GM21528 (cell line): ENCODE measurements around the gene TMEM30A.

Experiments used
- ATAC-seq: cut with Tn5 transposase; IDR thresholded peaks from one replicate; pipeline ENCODE4 v1.9.1; 2021; ENCODE audit warnings: mild to moderate bottlenecking, moderate library complexity; ENCODE audit not compliant: unreplicated experiment, low FRiP score

The TMEM30A gene

DNA sequence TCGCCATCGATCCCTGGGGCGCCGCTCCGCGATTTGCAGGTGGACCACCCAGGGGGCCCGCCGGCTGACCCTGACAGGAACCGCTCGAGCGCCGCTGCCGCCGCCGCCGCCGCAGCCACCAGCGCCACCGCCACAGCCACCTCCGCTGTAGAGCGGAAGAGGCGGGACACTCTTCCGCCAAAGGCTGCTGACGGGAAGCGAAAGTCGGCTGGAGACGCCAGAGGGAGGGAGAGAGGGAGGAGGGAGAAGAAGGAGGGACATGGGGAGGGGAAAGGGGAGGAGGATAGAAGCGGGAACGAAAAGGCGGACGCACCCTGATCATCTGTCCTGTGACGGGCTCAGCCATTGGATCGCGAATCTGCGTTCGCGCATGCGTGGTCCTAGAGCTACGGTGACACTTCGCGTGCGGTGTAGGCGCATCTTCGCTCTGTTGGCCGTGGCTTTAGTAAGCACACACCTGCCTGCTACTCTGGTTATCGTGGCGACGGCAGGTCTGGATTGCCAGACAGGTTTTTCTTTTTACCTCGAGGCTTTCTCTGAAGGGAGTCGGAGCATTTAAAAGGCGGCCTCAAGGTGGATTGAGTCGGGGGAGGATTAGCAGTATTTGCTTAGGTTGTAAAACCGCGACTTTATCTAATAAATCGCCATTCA lies at the start of gene TMEM30A:
TSS of gene TMEM30A (minus strand) at position 161 of the 651 bp plus-strand sequence. CDS start at position 7, 154 bp downstream.
- peak; percentile 88 for ATAC-seq

DNA sequence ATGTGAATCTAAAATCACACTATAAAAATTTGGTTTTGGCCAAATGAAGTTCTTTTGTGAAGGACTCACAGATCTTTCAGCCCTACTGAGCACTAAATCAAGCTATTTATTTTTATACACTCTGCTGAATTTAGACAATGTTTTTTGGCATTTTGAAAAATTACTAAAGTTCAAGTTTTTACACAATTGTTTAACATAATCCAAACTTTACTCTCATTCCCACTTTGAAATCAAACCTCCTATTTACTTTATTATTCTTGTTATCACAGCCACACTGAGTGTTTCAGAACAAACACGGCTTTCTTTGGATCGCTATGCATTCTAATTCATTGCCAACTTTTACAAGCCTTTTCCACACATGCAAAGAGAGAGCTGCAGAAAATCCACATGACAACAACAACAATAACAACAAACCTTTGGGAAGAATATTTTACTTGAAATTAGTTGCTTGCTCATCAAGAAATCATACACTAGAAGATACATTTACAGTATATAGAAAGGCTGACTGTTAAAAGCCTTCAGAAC lies 49.1 kb upstream of the TMEM30A start:
- no peak for ATAC-seq

DNA sequence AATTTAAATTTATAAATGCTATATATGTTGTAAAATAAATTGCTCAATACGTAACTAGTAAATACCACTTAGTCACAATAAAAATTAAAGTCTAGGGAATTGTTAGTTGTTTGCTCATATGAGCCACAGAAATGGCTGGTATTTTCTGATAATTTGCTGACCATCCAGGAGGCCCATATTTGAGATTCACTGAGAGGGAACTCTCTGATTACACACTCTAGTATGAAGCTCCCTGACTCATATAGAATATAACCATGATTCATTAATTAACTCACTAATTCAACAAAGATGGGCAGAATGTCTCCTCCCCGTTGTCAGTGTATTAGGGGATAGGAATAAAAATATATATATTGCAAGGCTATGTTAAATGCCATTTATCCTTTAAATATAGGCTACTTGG lies 46.6 kb upstream of the TMEM30A start:
- ATAC-seq = no peak

DNA sequence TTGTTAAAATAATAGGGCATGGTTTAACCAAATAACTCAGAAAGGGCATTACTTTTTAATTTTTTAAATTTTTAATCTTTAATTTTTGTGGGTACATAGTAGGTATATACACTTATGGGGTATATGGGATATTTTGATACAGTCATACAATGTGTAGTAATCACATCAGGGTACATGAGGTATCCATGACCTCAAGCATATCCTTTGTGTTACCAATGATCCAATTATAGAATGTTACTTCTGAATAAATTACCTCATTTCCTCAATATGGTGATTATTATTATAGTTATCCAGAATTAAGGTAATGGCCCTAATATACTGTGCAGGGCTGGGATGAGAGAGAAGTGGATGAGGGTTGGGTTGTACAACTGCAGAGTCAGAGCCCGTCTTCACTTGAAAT lies 45.1 kb upstream of the TMEM30A start:
- no peak for ATAC-seq

DNA sequence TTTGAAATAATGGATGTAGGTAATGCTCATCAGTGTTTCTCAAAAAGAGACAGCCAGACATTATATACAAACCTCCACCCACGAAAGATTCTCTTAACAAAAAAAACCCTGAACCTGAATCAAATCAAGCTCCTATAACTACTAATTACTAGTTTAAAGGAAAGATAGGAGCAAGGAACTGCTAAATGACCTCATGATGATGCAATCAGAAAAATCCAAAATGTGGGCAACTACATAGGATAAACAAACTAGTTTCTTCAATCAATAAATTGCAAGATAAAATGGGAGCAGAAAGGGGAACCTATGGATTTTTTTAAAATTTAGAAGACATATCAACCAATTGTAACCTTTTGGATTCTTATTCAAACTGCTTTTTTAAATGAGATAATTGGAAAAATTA lies 43.2 kb upstream of the TMEM30A start:
- no peak for ATAC-seq

DNA sequence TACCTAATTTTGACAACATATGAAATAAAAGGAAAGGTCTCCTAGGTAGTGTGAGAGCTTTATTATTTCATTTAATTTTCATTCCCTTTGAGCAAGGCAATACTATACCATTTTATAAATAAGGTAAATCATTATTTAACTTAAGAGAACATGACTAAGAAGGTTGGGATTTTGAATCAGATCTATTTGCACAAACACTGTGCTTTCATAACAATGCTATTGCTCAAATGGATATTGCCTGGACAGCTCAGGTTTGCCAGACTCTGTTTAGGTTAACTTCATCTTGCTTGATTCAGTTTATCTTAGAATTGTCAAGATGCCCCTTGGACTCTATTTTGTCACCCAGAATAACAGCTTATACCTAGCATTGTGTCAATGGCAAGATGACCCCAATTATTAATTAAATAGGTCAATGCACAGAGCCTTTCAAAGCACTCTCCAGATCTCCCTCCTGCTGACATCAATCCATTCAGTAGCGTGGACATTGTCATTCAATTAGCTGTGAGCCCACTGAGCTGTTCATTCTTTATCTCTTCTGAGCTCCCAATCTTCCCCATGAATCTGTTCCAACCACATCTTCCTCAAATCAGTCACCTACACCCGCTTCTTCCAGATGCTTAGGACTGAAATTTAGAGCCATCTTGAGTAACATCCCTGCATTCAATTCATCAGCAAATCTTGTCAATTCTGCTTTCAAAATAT lies 42.1 kb upstream of the TMEM30A start:
- no peak for ATAC-seq

DNA sequence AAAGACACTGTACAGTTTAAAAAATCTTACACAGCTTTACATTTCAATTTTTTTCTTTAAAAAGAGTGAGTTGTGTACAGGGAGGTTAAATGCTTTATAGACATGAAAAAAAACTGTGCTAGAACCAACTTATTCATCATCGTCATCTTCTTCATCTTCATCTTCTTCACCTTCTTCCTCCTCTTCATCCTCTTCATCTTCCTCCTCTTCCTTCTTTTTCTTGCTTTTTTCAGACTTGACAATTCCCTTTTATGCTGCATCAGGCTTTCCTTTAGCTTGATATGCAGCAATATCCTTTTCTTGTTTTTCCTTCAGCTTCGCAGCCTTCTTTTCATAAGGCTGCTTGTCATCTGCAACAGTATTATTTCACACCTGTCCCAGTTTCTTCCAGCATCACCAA lies 34.3 kb upstream of the TMEM30A start:
- no peak for ATAC-seq

DNA sequence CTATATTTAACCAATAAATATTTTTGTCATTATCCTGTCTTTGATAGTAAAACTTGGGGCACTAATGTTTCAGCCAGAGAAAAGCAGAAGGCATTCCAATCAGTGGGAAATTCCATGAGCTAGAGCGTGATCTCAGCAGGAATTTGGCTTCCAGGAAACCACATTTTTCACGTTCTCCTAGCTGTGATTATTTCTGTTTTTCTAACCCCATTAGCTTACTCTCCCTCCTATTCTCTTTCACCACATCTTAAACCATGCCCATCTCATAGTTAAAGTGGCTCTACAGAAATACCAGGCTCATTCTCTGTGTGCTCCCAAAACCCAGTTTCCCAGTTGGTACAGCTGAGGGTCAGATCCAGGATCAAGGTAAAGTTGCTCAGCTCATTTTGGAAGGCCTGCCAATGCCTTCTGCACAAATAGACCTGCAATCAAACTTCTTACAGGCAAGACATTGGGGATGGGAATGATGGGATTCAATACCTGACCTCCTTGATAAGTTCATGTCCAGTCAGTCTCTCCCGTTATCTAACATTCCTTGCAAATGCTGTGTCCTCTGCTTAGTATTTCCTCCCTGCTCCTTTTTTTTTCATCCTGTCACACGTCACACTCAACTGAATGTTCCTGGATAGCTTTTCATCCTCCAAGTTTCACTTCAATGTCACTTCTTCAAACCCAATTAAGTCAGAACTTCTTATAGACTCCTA lies 33.1 kb upstream of the TMEM30A start:
- ATAC-seq = no peak

- ATAC-seq = no peak
These were observed 31.4 kb upstream of the TMEM30A start for GRCh38 chr6:75315978-75316377.

DNA sequence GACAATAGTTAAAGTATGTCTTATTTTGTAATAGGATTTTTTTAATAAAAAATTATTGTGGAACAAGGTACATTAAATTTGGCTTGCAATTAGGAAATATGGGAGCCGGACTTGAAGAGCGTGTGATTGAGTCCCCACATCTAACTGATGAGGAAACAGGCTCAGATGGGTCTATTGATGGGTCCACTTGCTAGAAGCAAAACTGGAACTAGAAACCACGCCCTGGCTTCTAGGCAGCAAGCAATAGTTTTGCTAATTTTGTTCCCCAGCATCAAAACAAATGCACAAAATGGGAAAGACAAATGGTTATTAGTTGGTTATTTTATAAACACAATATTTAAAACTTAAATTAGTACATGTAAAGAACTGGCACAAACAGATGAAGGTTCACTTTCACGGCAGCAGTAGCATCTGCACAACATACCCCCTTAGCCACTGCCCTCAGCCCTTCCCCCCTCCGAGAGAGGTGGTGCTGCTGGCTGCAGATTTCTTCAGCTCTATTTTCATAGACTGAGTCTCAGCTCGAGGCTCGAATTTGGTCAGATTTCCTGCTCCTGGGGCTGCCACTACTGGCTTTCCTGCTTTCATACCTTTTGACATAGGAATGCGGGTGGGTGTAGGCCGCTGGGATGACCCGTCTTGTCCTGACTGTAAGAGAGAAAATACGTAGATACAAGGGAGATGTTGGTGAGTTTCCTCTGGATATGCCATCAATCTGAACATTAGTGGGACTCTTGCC lies 23.8 kb upstream of the TMEM30A start:
- no peak for ATAC-seq

- ATAC-seq = no peak
These were observed 22.9 kb upstream of the TMEM30A start for GRCh38 chr6:75307364-75308004.

DNA sequence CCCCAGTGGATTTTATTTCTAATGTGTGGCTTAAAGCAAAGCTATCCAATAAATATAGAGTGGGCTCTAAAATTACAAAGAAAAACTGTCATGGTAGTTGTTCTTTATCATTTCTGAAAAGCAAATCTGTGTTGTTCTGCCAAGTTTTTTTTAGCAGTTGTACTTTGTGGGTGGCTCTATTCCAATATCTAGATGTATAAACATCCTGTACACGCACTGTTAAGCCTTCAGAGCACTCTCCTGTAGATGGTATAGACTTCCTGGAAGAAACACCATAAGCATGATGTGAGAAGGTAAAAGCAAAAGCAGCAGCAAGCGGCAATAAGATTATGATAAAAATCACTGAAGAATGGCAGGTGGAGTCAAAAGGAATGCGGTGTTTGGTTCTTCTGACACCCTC lies 21.5 kb upstream of the TMEM30A start:
- ATAC-seq = no peak

DNA sequence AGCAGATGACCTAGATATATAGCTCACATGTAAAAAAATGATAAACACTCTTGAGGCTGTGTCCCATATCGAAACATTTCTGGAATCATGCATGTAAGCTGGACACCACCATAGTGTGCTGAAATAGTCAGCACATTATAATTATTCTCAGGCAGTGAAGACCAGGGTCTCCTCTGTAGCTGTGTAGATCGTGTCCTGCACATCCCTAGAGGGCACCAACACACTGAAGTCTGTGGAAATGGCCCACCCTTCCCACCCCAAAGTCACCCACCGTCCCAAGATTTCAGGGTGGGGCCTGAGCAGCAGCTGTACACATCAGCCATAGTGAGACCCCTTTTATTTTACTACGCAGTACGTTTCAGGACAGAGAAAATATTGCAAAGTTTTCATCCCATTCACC lies 21.0 kb upstream of the TMEM30A start:
- ATAC-seq = no peak

DNA sequence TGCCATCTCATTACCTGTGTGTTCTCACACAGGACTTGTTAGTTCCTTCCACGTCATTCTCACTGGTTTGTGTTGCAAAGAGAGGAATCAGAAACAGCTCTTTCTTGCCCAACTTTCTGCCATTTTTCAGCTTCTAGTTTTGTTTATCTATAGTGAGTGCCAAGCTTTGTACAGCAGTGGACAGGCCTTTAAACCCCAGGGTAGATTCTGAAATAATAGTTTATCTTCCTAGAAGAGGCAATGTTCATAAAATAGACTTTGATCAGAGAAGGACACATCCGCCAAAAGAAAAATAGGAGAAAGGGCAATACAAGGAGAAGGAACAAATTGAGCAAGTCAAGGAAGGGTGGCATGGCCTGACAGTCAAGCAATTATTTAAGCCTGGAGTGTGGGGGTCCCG lies 17.7 kb upstream of the TMEM30A start:
- ATAC-seq = no peak

- ATAC-seq = no peak
These were observed 16.9 kb upstream of the TMEM30A start for GRCh38 chr6:75301537-75301936.

- ATAC-seq = no peak
These were observed 16.5 kb upstream of the TMEM30A start for GRCh38 chr6:75301088-75301487.

- no peak for ATAC-seq
These were observed 15.9 kb upstream of the TMEM30A start for GRCh38 chr6:75300531-75300855.

GRCh38 chr6:75299801-75300530 lies 15.4 kb upstream of the TMEM30A start:
- no peak for ATAC-seq

DNA sequence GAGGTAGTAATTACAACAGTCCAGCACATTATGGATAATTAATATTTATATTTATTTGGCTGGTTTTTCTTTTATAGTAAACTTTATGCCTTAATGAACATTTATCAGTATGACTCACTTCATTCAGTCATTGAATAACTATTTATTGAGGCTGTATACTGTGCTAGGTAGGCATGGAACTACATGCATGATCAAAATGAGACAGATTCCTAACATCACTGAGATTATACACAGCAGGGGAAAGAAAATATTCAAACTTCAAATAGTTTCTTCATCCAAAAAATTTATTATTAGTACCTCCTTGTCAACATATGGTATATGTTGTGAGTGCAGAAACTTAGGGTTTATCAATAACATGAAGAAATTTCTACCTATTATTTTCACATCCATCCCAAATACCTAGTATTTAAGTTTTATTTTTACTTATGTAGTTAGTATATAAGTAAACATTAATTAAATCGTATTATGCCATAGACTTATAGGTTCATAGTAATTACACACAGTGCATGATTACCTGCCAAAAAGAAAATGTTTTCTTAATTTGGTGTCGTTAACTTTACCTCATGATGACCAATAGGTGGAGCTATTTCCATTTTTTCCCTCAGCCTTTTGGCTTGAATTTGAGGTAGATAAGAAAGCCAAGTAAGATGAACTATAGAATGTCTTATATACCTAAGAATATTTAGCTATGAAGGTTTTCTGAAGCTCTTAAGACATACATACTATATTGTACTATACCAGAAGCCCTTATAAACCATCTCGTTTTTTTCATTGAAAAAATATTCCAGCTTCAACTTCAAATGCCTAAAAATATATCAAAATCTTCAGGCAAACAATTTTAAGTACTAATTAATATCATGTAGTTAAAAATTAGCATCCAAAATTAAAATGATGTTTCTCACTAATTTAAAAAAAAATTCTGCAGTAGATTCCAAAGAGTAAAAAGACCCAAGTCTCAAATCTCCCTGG lies 12.5 kb upstream of the TMEM30A start:
- ATAC-seq = peak; percentile 89
